ENCODE measurements around the gene AMOTL2.

AMOTL2 gene

DNA sequence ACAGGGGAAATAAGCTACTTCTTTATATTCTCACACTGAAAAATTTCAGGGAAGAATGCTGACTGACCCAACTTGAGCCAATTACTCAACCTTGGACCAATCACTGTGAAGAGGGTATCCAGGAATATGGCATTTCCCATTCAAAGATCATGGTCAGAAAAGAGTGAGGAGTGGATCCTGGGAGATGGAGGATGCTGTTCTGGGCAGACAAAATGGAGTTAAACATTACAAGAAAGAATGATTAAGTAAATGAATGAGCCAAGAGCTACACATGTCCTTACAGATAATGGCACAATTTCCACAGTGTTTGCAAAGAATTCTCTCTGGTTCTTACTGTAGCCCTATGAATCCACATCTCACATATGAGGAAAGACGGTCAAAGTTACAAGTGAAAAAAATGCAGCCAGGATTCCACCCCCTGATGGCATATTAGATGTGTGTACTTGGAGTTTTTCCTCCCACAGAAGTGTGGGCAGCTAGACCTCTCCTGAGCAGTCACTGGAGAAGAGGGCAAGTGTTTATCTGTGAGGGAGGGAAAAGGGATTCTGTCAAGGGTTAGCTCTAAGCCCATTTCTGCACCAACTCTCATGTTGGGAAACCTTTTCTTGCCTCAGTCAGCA lies 33.8 kb downstream of the AMOTL2 start:
- H3K36me3 ChIP-seq (ENCODE audit: control insufficient read depth, insufficient read depth, low read length) = no peaks in the 10 kb centered on the region
- no peaks in the 10 kb centered on the region for H3K27me3 ChIP-seq (ENCODE audit: control insufficient read depth, insufficient read depth, low read length)
- peaks cover 4% of the 10 kb centered on the region for H3K4me1 ChIP-seq (ENCODE audit: control insufficient read depth, insufficient read depth, low read length)
- no peak overlapping the region for H3K4me3 ChIP-seq (ENCODE audit: low read length)
- no peak overlapping the region for H3K27ac ChIP-seq (ENCODE audit: low read depth, low read length)
- no peak overlapping the region for H3K9ac ChIP-seq (ENCODE audit: low read length)

DNA sequence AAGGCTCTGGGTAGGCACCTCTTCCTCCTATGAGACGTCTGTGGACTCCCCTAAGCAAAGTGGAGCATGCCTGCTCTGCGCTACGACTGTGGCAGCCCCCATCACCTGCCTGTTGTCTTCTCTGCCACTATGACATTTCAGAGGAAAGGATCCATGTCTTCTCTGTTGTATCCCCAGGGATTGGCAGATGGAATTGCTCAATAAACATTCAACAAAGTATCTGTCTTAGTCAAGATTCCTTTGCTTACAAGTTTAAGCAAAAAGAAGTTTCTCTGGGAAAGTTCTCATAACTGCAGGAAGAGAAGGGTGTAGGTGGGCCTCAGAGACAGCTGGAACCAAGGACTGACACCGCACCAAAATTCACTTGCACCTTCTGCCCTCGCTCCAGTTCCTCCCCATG lies 34.3 kb downstream of the AMOTL2 start:
- Histone ChIP-seq H3K27ac (ENCODE audit: low read depth, low read length) (no peak overlapping the region), H3K36me3 (ENCODE audit: control insufficient read depth, insufficient read depth, low read length) (no peaks in the 10 kb centered on the region), H3K4me3 (ENCODE audit: low read length) (no peak overlapping the region), H3K9ac (ENCODE audit: low read length) (no peak overlapping the region), H3K4me1 (ENCODE audit: control insufficient read depth, insufficient read depth, low read length) (peaks cover 9% of the 10 kb centered on the region), H3K27me3 (ENCODE audit: control insufficient read depth, insufficient read depth, low read length) (no peaks in the 10 kb centered on the region)

DNA sequence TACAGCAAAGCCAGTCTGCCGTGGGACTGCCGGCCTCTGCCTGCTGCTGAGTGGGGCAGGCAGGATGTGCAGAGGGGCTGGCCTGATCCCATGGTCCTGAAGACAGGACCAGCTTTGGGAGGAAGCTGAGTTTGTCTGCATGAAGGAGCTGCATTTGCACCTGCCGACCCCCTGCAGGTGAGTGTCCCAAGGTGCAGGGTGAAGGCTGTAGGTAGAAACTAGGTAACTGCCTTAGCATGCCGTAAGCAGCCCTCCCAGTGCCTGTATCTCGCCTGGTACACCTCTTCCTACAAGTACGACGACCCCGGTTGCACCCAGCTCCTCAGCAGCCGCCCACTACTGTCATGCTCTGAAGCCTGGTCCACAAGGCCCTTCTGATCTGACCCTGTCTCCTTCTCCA lies 34.9 kb downstream of the AMOTL2 start:
- Histone ChIP-seq H3K27ac (ENCODE audit: low read depth, low read length) (no peak overlapping the region), H3K27me3 (ENCODE audit: control insufficient read depth, insufficient read depth, low read length) (no peaks in the 10 kb centered on the region), H3K36me3 (ENCODE audit: control insufficient read depth, insufficient read depth, low read length) (no peaks in the 10 kb centered on the region), H3K4me1 (ENCODE audit: control insufficient read depth, insufficient read depth, low read length) (peaks cover 15% of the 10 kb centered on the region), H3K4me3 (ENCODE audit: low read length) (no peak overlapping the region), H3K9ac (ENCODE audit: low read length) (no peak overlapping the region)

- H3K9ac ChIP-seq (ENCODE audit: low read length) = no peak overlapping the region
- H3K27ac ChIP-seq (ENCODE audit: low read depth, low read length) = no peak overlapping the region
- no peaks in the 10 kb centered on the region for H3K27me3 ChIP-seq (ENCODE audit: control insufficient read depth, insufficient read depth, low read length)
- H3K4me1 ChIP-seq (ENCODE audit: control insufficient read depth, insufficient read depth, low read length) = peaks cover 21% of the 10 kb centered on the region
- no peaks in the 10 kb centered on the region for H3K36me3 ChIP-seq (ENCODE audit: control insufficient read depth, insufficient read depth, low read length)
- H3K4me3 ChIP-seq (ENCODE audit: low read length) = no peak overlapping the region
Observed at GRCh38 chr3:134338516-134339261, 35.6 kb downstream of the AMOTL2 start.

- no peak overlapping the region for H3K27ac ChIP-seq (ENCODE audit: low read depth, low read length)
- H3K36me3 ChIP-seq (ENCODE audit: control insufficient read depth, insufficient read depth, low read length) = no peaks in the 10 kb centered on the region
- peaks cover 24% of the 10 kb centered on the region for H3K4me1 ChIP-seq (ENCODE audit: control insufficient read depth, insufficient read depth, low read length)
- no peaks in the 10 kb centered on the region for H3K27me3 ChIP-seq (ENCODE audit: control insufficient read depth, insufficient read depth, low read length)
- no peak overlapping the region for H3K4me3 ChIP-seq (ENCODE audit: low read length)
- H3K9ac ChIP-seq (ENCODE audit: low read length) = no peak overlapping the region
Observed at GRCh38 chr3:134338201-134338512, 36.1 kb downstream of the AMOTL2 start.

DNA sequence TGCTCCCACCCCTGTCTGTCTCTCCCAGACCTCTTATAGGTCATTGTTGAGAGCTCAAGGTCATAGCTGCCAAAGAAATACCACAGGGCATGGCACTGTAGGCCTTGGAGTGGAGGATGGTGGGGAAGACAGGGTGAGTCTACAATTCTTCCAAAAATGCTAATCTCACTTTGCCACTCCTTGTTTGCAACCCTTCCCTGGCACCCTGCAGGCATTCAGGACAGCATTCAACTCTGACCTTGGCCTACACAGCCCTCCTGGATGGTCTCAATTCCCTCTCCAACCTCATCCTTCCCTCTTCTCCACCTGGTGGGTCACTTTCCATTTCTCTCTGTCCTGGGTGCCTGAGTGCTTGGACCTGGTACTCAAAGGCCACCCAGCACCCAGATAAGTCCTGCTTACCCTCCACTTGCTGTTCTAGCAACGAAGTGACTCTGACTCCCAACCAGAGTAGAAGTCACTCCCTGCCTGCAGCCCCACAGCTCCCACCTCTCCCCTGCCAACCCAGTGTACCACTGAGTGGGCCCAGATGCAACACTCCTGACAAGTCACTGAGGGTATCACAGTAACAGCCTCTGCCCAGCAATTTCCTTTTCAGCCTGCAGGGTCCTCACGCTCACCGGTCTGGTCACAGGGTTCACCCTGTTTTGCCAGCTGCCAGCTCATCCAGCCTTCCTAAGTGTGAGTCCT lies 36.6 kb downstream of the AMOTL2 start:
- no peaks in the 10 kb centered on the region for H3K27me3 ChIP-seq (ENCODE audit: control insufficient read depth, insufficient read depth, low read length)
- no peak overlapping the region for H3K4me3 ChIP-seq (ENCODE audit: low read length)
- peaks cover 24% of the 10 kb centered on the region for H3K4me1 ChIP-seq (ENCODE audit: control insufficient read depth, insufficient read depth, low read length)
- H3K27ac ChIP-seq (ENCODE audit: low read depth, low read length) = no peak overlapping the region
- no peak overlapping the region for H3K9ac ChIP-seq (ENCODE audit: low read length)
- no peaks in the 10 kb centered on the region for H3K36me3 ChIP-seq (ENCODE audit: control insufficient read depth, insufficient read depth, low read length)

DNA sequence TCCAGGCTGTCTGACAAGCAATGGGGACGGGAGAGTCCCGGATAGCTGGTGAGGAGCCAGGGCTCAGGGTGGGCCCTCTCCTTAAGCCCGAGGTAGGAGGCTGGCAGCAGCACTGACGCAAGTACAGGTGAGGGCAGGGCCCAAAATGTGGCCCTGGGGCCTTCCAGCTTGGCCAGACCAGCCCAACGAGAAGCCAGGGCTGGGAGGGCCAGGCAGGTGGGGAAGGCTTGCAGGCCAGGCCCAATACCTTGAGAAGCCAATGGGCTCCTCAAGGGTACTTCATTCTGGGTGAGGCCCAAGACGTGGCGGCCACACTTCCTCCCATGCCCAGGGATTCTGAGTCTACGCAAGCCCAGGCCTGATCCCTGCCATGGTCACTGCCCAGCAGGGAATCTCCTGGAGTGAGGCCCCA lies 37.2 kb downstream of the AMOTL2 start:
- no peaks in the 10 kb centered on the region for H3K27me3 ChIP-seq (ENCODE audit: control insufficient read depth, insufficient read depth, low read length)
- H3K36me3 ChIP-seq (ENCODE audit: control insufficient read depth, insufficient read depth, low read length) = no peaks in the 10 kb centered on the region
- no peak overlapping the region for H3K4me3 ChIP-seq (ENCODE audit: low read length)
- peaks cover 29% of the 10 kb centered on the region for H3K4me1 ChIP-seq (ENCODE audit: control insufficient read depth, insufficient read depth, low read length)
- no peak overlapping the region for H3K27ac ChIP-seq (ENCODE audit: low read depth, low read length)
- no peak overlapping the region for H3K9ac ChIP-seq (ENCODE audit: low read length)

- peaks cover 34% of the 10 kb centered on the region for H3K4me1 ChIP-seq (ENCODE audit: control insufficient read depth, insufficient read depth, low read length)
- H3K4me3 ChIP-seq (ENCODE audit: low read length) = no peak overlapping the region
- H3K36me3 ChIP-seq (ENCODE audit: control insufficient read depth, insufficient read depth, low read length) = no peaks in the 10 kb centered on the region
- no peak overlapping the region for H3K27ac ChIP-seq (ENCODE audit: low read depth, low read length)
- H3K27me3 ChIP-seq (ENCODE audit: control insufficient read depth, insufficient read depth, low read length) = no peaks in the 10 kb centered on the region
- H3K9ac ChIP-seq (ENCODE audit: low read length) = no peak overlapping the region
Observed at GRCh38 chr3:134336587-134336986, 37.7 kb downstream of the AMOTL2 start.

DNA sequence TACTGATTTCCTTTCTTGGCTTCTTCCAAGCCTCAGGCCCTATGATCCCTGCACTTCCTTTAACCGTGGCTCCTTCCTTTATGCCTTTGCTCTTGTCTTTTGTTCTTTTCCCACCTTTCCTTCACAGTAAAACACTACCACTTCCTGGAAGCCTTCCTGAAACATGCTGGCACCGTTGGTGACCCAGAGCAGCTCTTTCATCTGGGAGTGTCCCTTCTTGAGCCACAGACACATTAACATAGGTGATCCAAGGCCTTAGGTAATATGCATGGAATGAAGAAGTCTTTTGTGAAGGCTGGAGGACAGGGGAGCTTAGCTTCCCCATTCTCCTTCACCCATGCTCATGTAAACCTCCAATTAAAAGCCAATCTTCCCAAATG lies 39.4 kb downstream of the AMOTL2 start:
- H3K36me3 ChIP-seq (ENCODE audit: control insufficient read depth, insufficient read depth, low read length) = no peaks in the 10 kb centered on the region
- peak overlapping the region; percentile 61 for H3K27ac ChIP-seq (ENCODE audit: low read depth, low read length)
- H3K4me1 ChIP-seq (ENCODE audit: control insufficient read depth, insufficient read depth, low read length) = peaks cover 44% of the 10 kb centered on the region
- no peak overlapping the region for H3K4me3 ChIP-seq (ENCODE audit: low read length)
- H3K9ac ChIP-seq (ENCODE audit: low read length) = no peak overlapping the region
- H3K27me3 ChIP-seq (ENCODE audit: control insufficient read depth, insufficient read depth, low read length) = no peaks in the 10 kb centered on the region

DNA sequence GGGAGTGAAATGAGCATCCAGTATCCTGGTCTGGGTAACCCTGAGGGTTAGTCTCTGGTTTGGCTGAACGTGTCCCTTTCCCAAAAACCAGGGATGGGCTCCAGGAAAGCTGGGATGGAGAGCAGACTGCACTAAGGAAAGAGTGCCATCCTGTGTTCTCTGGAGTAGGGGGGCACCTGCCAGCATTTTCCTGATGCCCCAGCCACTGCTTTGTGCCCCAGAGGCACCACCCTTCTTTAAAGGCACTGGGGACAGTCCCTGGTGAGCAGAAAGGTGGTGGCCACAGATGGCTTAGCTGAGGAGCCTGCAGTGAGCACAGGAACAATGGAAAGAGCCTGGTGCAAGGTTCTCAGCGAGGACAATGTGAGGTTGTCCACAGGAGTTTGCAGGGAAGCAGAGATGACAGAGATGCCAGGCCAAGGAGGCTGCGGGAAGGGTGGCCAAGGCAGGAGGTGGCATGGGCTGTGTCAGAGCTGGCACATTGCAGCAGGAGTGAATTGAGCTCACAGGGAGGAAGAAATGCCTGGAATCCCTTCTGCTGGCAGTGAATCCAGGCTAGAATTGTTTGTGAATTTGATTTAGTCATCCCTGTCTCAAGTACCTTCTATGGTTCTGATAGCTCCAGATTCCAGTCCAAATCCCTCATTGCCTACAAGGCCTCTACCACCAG lies 39.9 kb downstream of the AMOTL2 start:
- no peaks in the 10 kb centered on the region for H3K27me3 ChIP-seq (ENCODE audit: control insufficient read depth, insufficient read depth, low read length)
- H3K27ac ChIP-seq (ENCODE audit: low read depth, low read length) = peak overlapping the region; percentile 61
- peaks cover 44% of the 10 kb centered on the region for H3K4me1 ChIP-seq (ENCODE audit: control insufficient read depth, insufficient read depth, low read length)
- no peak overlapping the region for H3K4me3 ChIP-seq (ENCODE audit: low read length)
- no peak overlapping the region for H3K9ac ChIP-seq (ENCODE audit: low read length)
- H3K36me3 ChIP-seq (ENCODE audit: control insufficient read depth, insufficient read depth, low read length) = no peaks in the 10 kb centered on the region

GRCh38 chr3:134333522-134334181 lies 40.6 kb downstream of the AMOTL2 start:
- Histone ChIP-seq H3K36me3 (ENCODE audit: control insufficient read depth, insufficient read depth, low read length) (no peaks in the 10 kb centered on the region), H3K27me3 (ENCODE audit: control insufficient read depth, insufficient read depth, low read length) (no peaks in the 10 kb centered on the region), H3K4me1 (ENCODE audit: control insufficient read depth, insufficient read depth, low read length) (peaks cover 44% of the 10 kb centered on the region), H3K9ac (ENCODE audit: low read length) (no peak overlapping the region), H3K27ac (ENCODE audit: low read depth, low read length) (peak overlapping the region; percentile 53), H3K4me3 (ENCODE audit: low read length) (no peak overlapping the region)

GRCh38 chr3:134332344-134332743 lies 41.9 kb downstream of the AMOTL2 start:
- Histone ChIP-seq H3K9ac (ENCODE audit: low read length) (no peak overlapping the region), H3K36me3 (ENCODE audit: control insufficient read depth, insufficient read depth, low read length) (no peaks in the 10 kb centered on the region), H3K27ac (ENCODE audit: low read depth, low read length) (peak overlapping the region; percentile 25), H3K4me1 (ENCODE audit: control insufficient read depth, insufficient read depth, low read length) (peaks cover 46% of the 10 kb centered on the region), H3K4me3 (ENCODE audit: low read length) (no peak overlapping the region), H3K27me3 (ENCODE audit: control insufficient read depth, insufficient read depth, low read length) (no peaks in the 10 kb centered on the region)

Data from rectal smooth muscle tissue (tissue), 1 donor.